Thoracic aorta (tissue), 2 donors: ENCODE data around the gene GNA14. TPM values are rescaled to one million over a fixed set of nuclear protein-coding genes. Genes with fewer than 3 reads are reported as not detected.

ENCODE experiments used
- ATAC-seq: fragments of 150-250 bp; one replicate; pipeline ENCODE4 v1.8.0; 2017; ENCODE audit warnings: low read depth; ENCODE audit not compliant: insufficient number of reproducible peaks, low FRiP score
- DNase-seq: peaks from one replicate; pipeline ENCODE4 v3.0.0-alpha.2; 2020; ENCODE audit warnings: low spot score
- H3K27ac ChIP-seq, 2 donors: fragments of 200-600 bp; sonication (generic); 1 replicate in 1 of 2; 2 replicates in 1 of 2; pipeline ENCODE4 v1.5.1; 2016; ENCODE audit warnings: mild to moderate bottlenecking in 2 of 2, moderate library complexity in 2 of 2
- H3K27me3 ChIP-seq: fragments of 200-600 bp; sonication (generic); replicated peaks from 2 replicates; pipeline ENCODE4 v1.6.0; 2016; ENCODE audit warnings: mild to moderate bottlenecking; ENCODE audit not compliant: insufficient read depth
- H3K36me3 ChIP-seq: fragments of 200-600 bp; sonication (generic); one replicate; pipeline ENCODE4 v1.5.1; 2016
- H3K4me1 ChIP-seq, 2 donors: fragments of 200-600 bp; sonication (generic); 1 replicate in 1 of 2; 2 replicates in 1 of 2; pipeline versions ENCODE4 v1.5.1 to v1.6.0; 2016; ENCODE audit warnings: low read depth in 2 of 2, mild to moderate bottlenecking in 1 of 2; ENCODE audit not compliant: control insufficient read depth in 1 of 2
- H3K4me3 ChIP-seq: fragments of 200-600 bp; sonication (generic); 2 replicates; pipeline ENCODE4 v1.5.1; 2016; ENCODE audit warnings: mild to moderate bottlenecking
- H3K9me3 ChIP-seq: fragments of 200-600 bp; sonication (generic); 2 replicates; pipeline ENCODE4 v1.5.1; 2016
- total RNA-seq, 2 donors: library from RNA; depleted of rRNA; stranded (reverse); fragments of >200 nt; gene quantifications; one replicate each; pipeline versions ENCODE4 v1.1.0 to v1.2.3, GENCODE V29; 2016
- TF ChIP-seq, protein P1 (sequence below): fragments of 200-600 bp; sonication (generic); IDR thresholded peaks from one replicate; pipeline ENCODE4 v1.5.1; 2019; ENCODE audit warnings: antibody characterized with exemption

Gene GNA14
- total RNA-seq, 2 donors from 2014 or later, result 5.8 to 8.4 TPM

DNA sequence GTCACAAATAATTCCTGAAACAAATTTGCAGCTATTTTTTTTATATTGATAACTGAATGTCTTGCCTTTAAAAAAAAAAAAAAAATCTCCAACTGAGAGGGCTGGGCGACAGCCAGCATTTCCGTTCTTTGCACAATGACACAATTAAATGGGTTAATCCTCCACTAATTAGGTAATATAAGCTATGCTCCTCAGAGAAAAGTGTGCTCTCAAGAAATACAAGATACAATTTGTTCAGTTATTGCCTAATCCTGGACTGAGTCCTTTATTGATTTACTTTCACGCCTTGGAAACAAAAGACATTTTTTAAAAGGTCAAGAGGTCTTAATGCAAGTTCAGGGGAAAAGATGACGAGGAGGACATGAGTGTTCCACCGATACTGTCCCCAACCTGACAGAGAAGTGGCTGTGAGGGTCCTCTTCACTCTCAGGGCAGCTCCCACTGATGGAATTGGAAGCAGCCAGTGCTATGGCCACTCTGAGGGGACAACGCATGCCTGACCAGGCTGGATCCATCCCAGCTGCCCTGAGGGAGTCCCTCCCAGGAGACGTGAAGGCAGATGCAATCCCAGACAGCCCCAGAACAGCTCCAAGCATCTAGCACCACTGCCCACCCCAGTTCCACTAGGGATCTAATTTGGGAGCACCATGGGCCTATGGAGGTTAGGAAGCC is 220.7 kb downstream of the GNA14 start:
- H3K4me3 ChIP-seq, result no peak overlapping the region
- no peak for DNase-seq
- H3K9me3 ChIP-seq, result no peaks in the 10 kb centered on the region
- TF ChIP-seq, protein P1, sequence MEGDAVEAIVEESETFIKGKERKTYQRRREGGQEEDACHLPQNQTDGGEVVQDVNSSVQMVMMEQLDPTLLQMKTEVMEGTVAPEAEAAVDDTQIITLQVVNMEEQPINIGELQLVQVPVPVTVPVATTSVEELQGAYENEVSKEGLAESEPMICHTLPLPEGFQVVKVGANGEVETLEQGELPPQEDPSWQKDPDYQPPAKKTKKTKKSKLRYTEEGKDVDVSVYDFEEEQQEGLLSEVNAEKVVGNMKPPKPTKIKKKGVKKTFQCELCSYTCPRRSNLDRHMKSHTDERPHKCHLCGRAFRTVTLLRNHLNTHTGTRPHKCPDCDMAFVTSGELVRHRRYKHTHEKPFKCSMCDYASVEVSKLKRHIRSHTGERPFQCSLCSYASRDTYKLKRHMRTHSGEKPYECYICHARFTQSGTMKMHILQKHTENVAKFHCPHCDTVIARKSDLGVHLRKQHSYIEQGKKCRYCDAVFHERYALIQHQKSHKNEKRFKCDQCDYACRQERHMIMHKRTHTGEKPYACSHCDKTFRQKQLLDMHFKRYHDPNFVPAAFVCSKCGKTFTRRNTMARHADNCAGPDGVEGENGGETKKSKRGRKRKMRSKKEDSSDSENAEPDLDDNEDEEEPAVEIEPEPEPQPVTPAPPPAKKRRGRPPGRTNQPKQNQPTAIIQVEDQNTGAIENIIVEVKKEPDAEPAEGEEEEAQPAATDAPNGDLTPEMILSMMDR, result no peak
- H3K27me3 ChIP-seq, result no peaks in the 10 kb centered on the region
- no peak overlapping the region for H3K27ac ChIP-seq
- ATAC-seq, result no peak
- no peaks in the 10 kb centered on the region for H3K36me3 ChIP-seq
- no peaks in the 10 kb centered on the region for H3K4me1 ChIP-seq

DNA sequence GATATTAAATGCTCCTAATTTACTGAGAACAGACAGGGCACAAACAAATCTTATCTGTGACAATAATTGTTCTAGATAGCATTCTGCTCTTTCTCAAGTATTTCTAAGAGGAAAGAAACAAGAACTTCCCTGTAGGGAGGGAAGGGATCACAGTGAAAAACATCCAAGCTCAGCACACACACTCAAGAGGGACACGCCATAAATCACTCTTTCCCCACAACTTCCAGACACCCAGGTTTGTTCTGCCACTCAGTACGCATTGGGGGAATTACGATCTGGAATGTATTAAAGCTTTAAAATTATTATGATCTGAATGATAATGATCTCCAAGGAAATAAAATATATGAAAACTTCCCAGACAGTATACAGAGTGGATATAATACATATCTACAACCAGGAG is 221.4 kb downstream of the GNA14 start:
- no peak overlapping the region for H3K4me3 ChIP-seq
- H3K4me1 ChIP-seq, result no peaks in the 10 kb centered on the region
- H3K27ac ChIP-seq, result no peak overlapping the region
- H3K9me3 ChIP-seq, result no peaks in the 10 kb centered on the region
- DNase-seq (no peak), ATAC-seq (no peak)
- TF ChIP-seq, protein P1, result no peak
- no peaks in the 10 kb centered on the region for H3K27me3 ChIP-seq
- no peaks in the 10 kb centered on the region for H3K36me3 ChIP-seq

DNA sequence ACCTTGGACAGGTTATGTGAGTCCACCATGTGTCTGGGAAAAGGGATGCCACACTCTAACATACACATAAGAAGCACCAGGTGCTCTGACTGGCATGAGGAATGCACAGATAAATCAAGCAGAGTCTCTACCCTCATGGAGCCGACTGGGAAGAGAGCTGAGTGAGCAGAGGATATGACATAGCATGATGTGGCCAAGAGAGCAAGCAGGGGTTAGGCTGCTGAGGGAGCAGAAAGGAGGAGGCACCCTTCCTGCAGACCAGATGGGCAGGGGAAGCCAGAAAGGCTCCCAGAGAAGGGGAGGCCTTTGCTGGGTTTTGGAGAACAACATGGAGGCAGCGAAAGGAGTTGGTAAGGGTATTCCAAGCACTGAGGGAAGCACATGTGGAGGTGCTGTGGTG is 223.1 kb downstream of the GNA14 start:
- TF ChIP-seq, protein P1, result no peak
- DNase-seq, result no peak
- no peak for ATAC-seq
- Histone ChIP-seq H3K27ac (no peak overlapping the region), H3K36me3 (no peaks in the 10 kb centered on the region), H3K4me1 (no peaks in the 10 kb centered on the region), H3K9me3 (no peaks in the 10 kb centered on the region), H3K4me3 (no peak overlapping the region), H3K27me3 (no peaks in the 10 kb centered on the region)

DNA sequence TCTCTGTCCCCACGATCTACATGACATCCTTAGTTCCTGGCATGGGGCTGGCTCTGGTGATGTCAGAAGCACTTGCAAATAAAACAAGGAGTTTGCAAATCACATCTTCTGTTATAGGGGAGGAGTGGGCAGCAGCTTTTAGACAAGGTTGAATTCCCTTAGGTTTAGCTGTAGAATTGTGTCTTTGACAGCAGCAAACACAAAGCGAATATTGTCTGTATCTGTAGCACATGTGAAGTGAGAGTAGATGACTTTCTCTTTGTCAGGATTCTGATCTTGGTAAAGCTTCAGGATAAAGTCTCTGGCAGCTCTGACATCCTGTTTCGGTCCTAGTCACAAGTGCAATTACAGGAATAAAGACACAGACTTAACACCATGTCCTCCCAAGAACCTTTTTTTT is 224.3 kb downstream of the GNA14 start:
- no peak for DNase-seq
- TF ChIP-seq, protein P1, result no peak
- Histone ChIP-seq H3K4me1 (no peaks in the 10 kb centered on the region), H3K4me3 (no peak overlapping the region), H3K9me3 (no peaks in the 10 kb centered on the region), H3K27me3 (no peaks in the 10 kb centered on the region), H3K27ac (no peak overlapping the region), H3K36me3 (no peaks in the 10 kb centered on the region)
- ATAC-seq, result no peak

DNA sequence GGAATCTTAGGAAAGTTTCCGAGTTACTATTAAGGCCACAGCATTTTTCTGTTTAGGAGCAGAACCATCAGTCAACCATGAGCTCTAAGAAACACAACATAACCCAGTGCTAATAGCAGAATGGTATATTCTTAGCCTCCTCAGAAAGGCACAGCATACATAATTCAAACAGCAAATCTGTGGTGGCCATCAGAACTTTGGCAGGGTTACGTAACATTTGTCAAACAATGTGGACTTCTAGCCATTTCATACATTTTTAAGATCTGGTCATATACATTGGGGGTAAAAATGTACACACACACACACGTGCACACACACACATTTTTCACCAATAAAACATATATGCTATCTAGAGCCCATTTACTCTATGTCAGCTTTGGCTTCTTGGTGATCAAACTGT is 225.2 kb downstream of the GNA14 start:
- no peak for ATAC-seq
- no peaks in the 10 kb centered on the region for H3K27me3 ChIP-seq
- no peaks in the 10 kb centered on the region for H3K4me1 ChIP-seq
- H3K27ac ChIP-seq, result no peak overlapping the region
- no peak for DNase-seq
- TF ChIP-seq, protein P1, result no peak
- no peak overlapping the region for H3K4me3 ChIP-seq
- H3K9me3 ChIP-seq, result no peaks in the 10 kb centered on the region
- H3K36me3 ChIP-seq, result no peaks in the 10 kb centered on the region
